ENCODE measurements around the gene PLCH1. TPM values are rescaled to one million over a fixed set of nuclear protein-coding genes. Genes with fewer than 3 reads are reported as not detected.

PLCH1 gene
- total and polyA plus RNA-seq, 2 donors (not counting 1 experiment from before 2014, with no cell fraction given): 0.27 TPM; not detected in 1

DNA sequence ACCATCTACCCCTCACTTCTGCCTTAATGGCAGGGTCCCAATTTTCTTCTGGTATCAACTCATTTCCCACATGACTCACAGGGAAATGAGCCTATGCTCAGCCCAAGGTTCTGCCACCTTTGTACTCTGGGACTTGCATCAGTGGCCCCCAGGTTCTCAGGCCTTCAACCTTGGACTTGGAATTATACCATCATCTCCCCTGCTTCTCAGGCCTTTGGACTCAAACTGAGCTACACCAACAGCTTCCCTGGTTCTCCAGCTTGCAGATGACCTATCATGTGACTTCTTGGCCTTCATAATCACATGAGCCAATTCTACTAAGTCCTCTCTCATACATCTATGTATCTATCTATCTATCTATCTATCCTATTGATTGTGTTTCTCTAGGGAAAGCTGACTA is 149.5 kb downstream of the PLCH1 start:
- Histone ChIP-seq H3K36me3 (replicated peaks in 1 of 2; ENCODE audit: control extremely low read depth in 1 of 2, control insufficient read depth in 1 of 2, extremely low read depth in 1 of 2, insufficient read depth in 2 of 2, low read length in 1 of 2) (no peaks in the 10 kb centered on the region), H3K4me3 (ENCODE audit: control extremely low read depth in 1 of 5, extremely low read depth in 1 of 5, insufficient read depth in 1 of 5, low read depth in 2 of 5, low read length in 4 of 5) (no peak overlapping the region), H3K27me3 (replicated peaks in 1 of 4; ENCODE audit: control extremely low read depth in 1 of 4, control insufficient read depth in 3 of 4, insufficient read depth in 4 of 4, low read length in 3 of 4) (no peaks in the 10 kb centered on the region), H4K20me1 (ENCODE audit: control insufficient read depth, insufficient read depth, low read length, poor library complexity, severe bottlenecking) (no peaks in the 10 kb centered on the region), H3K27ac (ENCODE audit: low read length in 2 of 2) (no peak overlapping the region), H3K4me1 (ENCODE audit: control insufficient read depth in 2 of 2, insufficient read depth in 2 of 2, low read length in 2 of 2) (no peaks in the 10 kb centered on the region), H3K79me2 (ENCODE audit: control insufficient read depth, insufficient read depth, low read length) (no peaks in the 10 kb centered on the region), H2AFZ (ENCODE audit: insufficient read depth, low read depth, low read length, poor library complexity, severe bottlenecking) (no peak overlapping the region), H3K9me3 (ENCODE audit: control extremely low read depth in 1 of 3, control insufficient read depth in 2 of 3, insufficient read depth in 1 of 3, low read length in 2 of 3) (no peaks in the 10 kb centered on the region), H3K9ac (ENCODE audit: low read length) (no peak overlapping the region), H3K4me2 (replicated peaks; ENCODE audit: low read depth, low read length, poor library complexity, severe bottlenecking) (no peak overlapping the region)
- CTCF ChIA-PET: no interaction called here
- no peaks in the 10 kb centered on the region for H3K9me3 Mint-ChIP-seq (ENCODE audit: insufficient read depth)
- H3K27me3 Mint-ChIP-seq: peaks cover 3% of the 10 kb centered on the region
- no peak for TF ChIP-seq EZH2 (IDR thresholded peaks at IDR 0.05; ENCODE audit: borderline replicate concordance, insufficient read depth, low read depth, low read length, poor library complexity, severe bottlenecking)
- TF ChIP-seq, protein P1, sequence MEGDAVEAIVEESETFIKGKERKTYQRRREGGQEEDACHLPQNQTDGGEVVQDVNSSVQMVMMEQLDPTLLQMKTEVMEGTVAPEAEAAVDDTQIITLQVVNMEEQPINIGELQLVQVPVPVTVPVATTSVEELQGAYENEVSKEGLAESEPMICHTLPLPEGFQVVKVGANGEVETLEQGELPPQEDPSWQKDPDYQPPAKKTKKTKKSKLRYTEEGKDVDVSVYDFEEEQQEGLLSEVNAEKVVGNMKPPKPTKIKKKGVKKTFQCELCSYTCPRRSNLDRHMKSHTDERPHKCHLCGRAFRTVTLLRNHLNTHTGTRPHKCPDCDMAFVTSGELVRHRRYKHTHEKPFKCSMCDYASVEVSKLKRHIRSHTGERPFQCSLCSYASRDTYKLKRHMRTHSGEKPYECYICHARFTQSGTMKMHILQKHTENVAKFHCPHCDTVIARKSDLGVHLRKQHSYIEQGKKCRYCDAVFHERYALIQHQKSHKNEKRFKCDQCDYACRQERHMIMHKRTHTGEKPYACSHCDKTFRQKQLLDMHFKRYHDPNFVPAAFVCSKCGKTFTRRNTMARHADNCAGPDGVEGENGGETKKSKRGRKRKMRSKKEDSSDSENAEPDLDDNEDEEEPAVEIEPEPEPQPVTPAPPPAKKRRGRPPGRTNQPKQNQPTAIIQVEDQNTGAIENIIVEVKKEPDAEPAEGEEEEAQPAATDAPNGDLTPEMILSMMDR (IDR thresholded peaks at IDR 0.05): no peak
- intact Hi-C loops (cut with micrococcal nuclease): no loop called here
- no peak for ATAC-seq (ENCODE audit: low read depth)
- H3K27ac Mint-ChIP-seq: no peak overlapping the region
- POLR2A ChIA-PET: no interaction called here
- H3K4me1 Mint-ChIP-seq: no peaks in the 10 kb centered on the region
- no peak overlapping the region for H3K4me3 Mint-ChIP-seq
- DNase-seq: no peak

DNA sequence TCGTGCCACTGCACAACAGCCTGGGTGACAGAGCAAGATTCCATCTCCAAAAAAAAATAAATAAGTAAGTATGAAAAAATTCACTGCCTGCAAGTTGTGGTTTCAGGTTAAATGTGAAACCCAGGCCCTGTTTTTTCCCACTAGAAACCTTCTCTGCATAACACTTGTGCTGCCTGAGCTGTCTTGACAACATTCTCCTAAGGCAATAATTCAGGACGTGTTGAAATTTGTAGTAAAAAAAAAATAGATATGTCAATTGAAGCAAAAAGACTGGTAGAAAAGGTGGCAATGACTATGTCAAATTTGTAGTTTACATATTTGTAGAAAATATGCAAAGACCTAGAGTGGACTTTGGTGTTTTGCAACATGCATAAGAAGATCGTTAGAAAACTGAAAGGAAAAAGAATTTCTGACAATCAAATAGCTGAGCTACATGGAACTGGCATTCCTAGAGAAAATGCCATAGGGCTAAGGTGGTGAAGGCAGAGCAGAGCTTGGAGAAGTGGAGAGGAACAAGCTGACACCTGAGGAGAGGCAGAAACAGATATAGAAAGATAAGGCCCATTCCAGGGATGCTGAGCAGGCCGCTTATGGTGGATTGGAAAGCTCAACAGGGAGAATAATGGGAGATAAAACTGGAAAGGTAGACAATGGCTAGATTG is 150.2 kb downstream of the PLCH1 start:
- H3K27me3 ChIP-seq (replicated peaks in 1 of 4; ENCODE audit: control extremely low read depth in 1 of 4, control insufficient read depth in 3 of 4, insufficient read depth in 4 of 4, low read length in 3 of 4): no peaks in the 10 kb centered on the region
- H3K9me3 ChIP-seq (ENCODE audit: control extremely low read depth in 1 of 3, control insufficient read depth in 2 of 3, insufficient read depth in 1 of 3, low read length in 2 of 3): no peaks in the 10 kb centered on the region
- H3K79me2 ChIP-seq (ENCODE audit: control insufficient read depth, insufficient read depth, low read length): no peaks in the 10 kb centered on the region
- WGBS (ENCODE audit: insufficient coverage): 94% methylated on average over 1 of the region's 4 CpGs
- H3K4me2 ChIP-seq (replicated peaks; ENCODE audit: low read depth, low read length, poor library complexity, severe bottlenecking): no peak overlapping the region
- ATAC-seq (ENCODE audit: low read depth) (no peak), DNase-seq (no peak)
- no peak overlapping the region for H3K4me3 Mint-ChIP-seq
- intact Hi-C loops (cut with micrococcal nuclease): no loop called here
- ChIA-PET POLR2A (no interaction called here), CTCF (no interaction called here)
- H3K9me3 Mint-ChIP-seq (ENCODE audit: insufficient read depth): no peaks in the 10 kb centered on the region
- no peak overlapping the region for H3K4me3 ChIP-seq (ENCODE audit: control extremely low read depth in 1 of 5, extremely low read depth in 1 of 5, insufficient read depth in 1 of 5, low read depth in 2 of 5, low read length in 4 of 5)
- no peaks in the 10 kb centered on the region for H3K4me1 Mint-ChIP-seq
- H4K20me1 ChIP-seq (ENCODE audit: control insufficient read depth, insufficient read depth, low read length, poor library complexity, severe bottlenecking): no peaks in the 10 kb centered on the region
- peaks cover 3% of the 10 kb centered on the region for H3K27me3 Mint-ChIP-seq
- H3K36me3 ChIP-seq (replicated peaks in 1 of 2; ENCODE audit: control extremely low read depth in 1 of 2, control insufficient read depth in 1 of 2, extremely low read depth in 1 of 2, insufficient read depth in 2 of 2, low read length in 1 of 2): no peaks in the 10 kb centered on the region
- TF ChIP-seq, protein P1 (IDR thresholded peaks at IDR 0.05): no peak
- TF ChIP-seq EZH2 (IDR thresholded peaks at IDR 0.05; ENCODE audit: borderline replicate concordance, insufficient read depth, low read depth, low read length, poor library complexity, severe bottlenecking): no peak
- H3K27ac Mint-ChIP-seq: no peak overlapping the region
- H3K27ac ChIP-seq (ENCODE audit: low read length in 2 of 2): no peak overlapping the region
- no peak overlapping the region for H2AFZ ChIP-seq (ENCODE audit: insufficient read depth, low read depth, low read length, poor library complexity, severe bottlenecking)
- no peak overlapping the region for H3K9ac ChIP-seq (ENCODE audit: low read length)
- no peaks in the 10 kb centered on the region for H3K4me1 ChIP-seq (ENCODE audit: control insufficient read depth in 2 of 2, insufficient read depth in 2 of 2, low read length in 2 of 2)

Data from B cell (primary cell).